SHP77 treated with DMSO at 0.1 percent for 48 hours (cell line): ENCODE data around the gene LMO4.

Experiments
- DNase-seq: peaks from one replicate; lab custom pipeline; 2025; lab: John Stamatoyannopoulos, UW

Gene LMO4

GRCh38 chr1:87328272-87329050 lies at the start of gene LMO4:
Gene LMO4 (plus strand): TSS chr1:87328880. CDS start chr1:87332016, 3,136 bp downstream.
- DNase-seq: peak; percentile 94

GRCh38 chr1:87279536-87279875 lies 49.2 kb upstream of the LMO4 start:
- no peak for DNase-seq

- no peak for DNase-seq
Measured at GRCh38 chr1:87279966-87280535, 48.6 kb upstream of the LMO4 start.

- no peak for DNase-seq
Measured at GRCh38 chr1:87284456-87285240, 44.0 kb upstream of the LMO4 start.

GRCh38 chr1:87291107-87291506 lies 37.6 kb upstream of the LMO4 start:
- DNase-seq: no peak

- DNase-seq: peak; percentile 21
Measured at GRCh38 chr1:87292684-87293493, 35.8 kb upstream of the LMO4 start.

DNA sequence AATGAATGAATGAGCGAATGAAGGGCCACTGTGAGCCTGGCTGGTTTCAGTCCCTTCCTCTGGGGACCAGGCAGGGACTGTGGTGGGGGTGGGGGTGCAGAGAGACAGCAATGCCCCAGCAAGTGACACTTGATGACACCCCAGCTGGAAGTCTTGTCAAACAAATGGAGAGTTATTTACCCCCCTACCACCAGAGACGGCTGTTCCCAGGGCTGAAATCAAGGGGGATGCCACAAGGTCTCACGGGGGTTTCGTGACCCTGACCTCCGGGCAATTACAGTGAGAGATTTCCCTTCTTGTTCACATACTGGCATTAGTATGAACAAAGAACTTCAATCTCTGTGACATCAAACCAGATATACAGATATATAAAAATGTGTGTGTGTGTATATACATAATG lies 34.0 kb upstream of the LMO4 start:
- no peak for DNase-seq

DNA sequence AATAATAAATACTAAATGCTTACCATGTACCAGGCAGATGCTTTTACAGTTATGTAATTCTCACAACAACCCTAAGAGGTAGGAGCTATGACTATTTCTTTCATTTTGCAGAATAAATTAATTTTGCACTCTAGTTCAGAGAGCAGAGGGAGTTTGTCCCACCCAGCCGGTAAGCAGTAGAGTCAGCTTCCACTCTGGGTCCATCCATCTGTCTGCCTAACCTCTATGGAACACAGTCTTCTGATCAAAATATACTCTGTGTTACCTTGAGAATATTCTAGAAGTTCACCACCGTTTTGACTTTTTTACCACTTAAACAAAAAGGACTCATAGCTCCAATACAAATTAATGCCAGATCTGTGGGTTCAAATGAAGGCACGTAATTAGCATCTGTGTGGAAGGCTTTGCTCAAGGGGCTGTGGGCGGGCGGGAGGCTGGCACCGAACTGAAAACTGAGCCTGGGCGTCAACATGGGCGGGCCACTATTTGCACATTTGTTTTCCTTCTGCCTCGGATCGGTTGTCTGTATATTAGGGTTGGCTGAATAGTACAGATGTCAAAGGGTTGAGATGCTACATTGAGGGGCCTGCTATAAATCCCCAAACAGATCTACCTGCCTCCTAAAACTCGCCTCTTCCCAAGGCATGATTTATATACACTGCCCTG lies 33.1 kb upstream of the LMO4 start:
- DNase-seq: no peak

DNA sequence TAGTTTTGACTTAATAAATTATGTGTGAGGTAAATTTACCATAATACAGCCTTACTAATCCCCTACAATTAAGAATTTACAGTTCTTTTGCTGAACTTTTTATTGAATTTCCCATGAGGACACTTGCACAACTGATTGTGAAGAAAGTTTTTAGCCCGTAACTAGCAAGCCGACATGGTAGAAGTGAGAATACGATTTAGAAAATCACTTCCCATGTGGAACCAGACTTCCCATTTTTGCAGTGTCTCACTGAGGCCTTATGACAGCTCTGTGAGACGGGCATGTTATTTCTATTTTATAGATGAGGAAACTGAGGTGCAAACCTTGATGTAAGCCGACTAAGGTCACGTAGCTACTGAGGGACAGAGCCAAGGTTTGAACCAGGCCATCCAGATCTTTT lies 32.5 kb upstream of the LMO4 start:
- DNase-seq: no peak

GRCh38 chr1:87299661-87300060 lies 29.0 kb upstream of the LMO4 start:
- no peak for DNase-seq

DNA sequence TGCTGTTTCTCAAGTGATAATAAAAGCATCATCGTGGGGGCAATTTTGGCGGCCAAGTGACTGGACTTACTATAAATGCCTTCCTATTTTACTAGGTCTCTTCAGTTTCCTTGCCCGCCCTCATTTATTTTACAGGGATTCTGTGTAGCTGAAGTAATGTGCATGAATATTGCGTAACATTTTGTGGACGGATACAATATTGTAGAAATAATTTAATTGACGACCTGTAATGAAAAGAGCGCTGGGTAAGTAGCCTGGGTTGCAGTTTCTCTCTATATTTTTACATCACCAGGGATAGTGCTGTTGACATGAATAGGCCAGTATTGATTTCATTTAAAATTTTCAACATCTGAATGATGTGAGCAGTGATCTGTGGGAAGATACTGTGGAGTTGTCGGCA lies 28.1 kb upstream of the LMO4 start:
- no peak for DNase-seq

DNA sequence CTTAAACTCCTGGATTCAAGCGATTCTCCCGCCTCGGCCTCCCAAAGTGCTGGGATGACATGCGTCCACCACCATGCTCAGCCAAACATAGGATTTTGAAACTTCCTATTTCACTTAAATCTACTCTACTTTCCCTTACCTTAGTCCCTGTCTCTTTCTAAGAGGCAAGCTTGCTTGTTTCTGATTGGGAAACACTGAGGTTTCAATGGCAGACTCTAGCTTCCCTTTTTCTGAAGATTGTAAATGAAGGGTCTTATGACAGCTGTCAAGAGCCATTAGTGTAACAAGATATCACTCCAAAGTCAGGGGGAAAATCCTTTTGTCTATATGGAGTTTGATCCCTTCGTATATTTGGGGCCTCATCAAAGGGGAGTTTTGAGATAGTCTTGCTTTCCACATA lies 23.5 kb upstream of the LMO4 start:
- no peak for DNase-seq

GRCh38 chr1:87305762-87306161 lies 22.9 kb upstream of the LMO4 start:
- DNase-seq: no peak

GRCh38 chr1:87307306-87307705 lies 21.4 kb upstream of the LMO4 start:
- DNase-seq: no peak

DNA sequence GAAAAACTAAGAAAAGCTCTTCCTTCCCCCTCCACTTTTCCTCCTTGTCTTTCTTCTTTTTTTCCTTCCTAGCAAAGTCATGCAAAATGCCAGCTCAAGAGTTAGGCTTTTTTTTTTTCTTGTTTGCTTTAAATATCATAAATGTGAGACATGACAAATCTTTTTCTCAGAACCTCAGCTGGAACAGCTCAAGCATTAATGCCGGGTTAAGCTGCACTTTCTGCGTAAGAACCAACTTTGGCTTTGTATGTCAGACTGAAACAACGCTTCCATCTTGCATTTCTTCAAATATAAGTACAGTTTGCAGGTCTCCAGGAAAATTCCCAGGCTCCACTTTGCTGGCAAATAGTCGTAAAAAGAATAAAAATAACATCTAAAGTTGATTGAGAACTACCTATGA lies 20.7 kb upstream of the LMO4 start:
- no peak for DNase-seq

DNA sequence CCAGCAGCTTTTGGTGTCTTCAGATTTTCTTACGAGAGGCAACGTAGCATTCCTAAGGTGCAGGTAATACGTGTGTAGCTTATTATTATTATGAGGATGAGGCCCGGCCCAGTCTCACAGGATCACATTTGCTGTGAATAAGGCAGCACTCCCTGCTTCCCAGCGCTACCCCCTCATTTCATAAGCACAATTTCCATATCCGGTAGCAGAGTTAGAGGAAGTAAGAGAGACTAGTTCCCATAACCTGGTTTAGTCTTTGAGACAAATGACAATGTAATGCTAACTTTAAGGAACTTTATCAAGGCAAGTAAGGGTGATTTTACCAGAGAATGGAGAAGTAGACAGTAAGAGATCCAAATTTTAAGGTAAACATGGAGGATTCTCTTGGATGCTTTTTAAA lies 14.6 kb upstream of the LMO4 start:
- no peak for DNase-seq

GRCh38 chr1:87318056-87318650 lies 10.5 kb upstream of the LMO4 start:
- DNase-seq: no peak

DNA sequence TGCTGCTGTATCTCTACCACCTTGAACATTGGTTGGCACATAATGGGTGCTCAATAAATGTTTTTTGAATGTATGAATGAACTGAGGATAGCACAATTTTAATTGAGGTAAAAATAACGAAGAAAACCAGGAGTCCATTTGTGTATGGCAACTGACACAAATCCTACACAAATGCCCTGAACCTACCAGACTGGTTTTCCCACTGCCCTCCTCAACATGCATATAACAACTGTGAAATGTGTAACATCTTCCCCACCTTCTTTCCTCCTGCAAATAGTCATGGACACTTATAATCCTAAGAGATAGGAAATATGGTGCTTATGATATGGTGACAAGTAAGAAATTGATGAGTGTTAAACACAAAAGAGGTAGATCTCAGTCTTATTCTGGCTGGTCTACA lies 9.9 kb upstream of the LMO4 start:
- DNase-seq: no peak

- peak; percentile 54 for DNase-seq
Measured at GRCh38 chr1:87325982-87326738, 2.5 kb upstream of the LMO4 start.

- no peak for DNase-seq
Measured at GRCh38 chr1:87327376-87328271, 1.1 kb upstream of the LMO4 start.
